ENCODE data around the gene BRIX1.
"Not testable (repeated sequence)": the region's sequence is repeated elsewhere in the genome, so short reads cannot be mapped to it uniquely, and the experiment has no call there.

The BRIX1 gene

GRCh38 chr5:34968258-34968657, 52.7 kb downstream of the BRIX1 start:
- DNase-seq (ENCODE audit: low read depth): no peak

- DNase-seq (ENCODE audit: low read depth): no peak
Observed at GRCh38 chr5:34970552-34970951, 55.0 kb downstream of the BRIX1 start.

- DNase-seq (ENCODE audit: low read depth): not testable (repeated sequence)
Observed at GRCh38 chr5:34971655-34972054, 56.1 kb downstream of the BRIX1 start.

Data from stimulated activated CD8-positive, alpha-beta memory T cell treated with anti-CD3 and anti-CD28 coated beads, Interleukin-15, amount 100 ng/mL, for 1 hour (primary cell).